ENCODE measurements around the gene TRAPPC8.

DNA sequence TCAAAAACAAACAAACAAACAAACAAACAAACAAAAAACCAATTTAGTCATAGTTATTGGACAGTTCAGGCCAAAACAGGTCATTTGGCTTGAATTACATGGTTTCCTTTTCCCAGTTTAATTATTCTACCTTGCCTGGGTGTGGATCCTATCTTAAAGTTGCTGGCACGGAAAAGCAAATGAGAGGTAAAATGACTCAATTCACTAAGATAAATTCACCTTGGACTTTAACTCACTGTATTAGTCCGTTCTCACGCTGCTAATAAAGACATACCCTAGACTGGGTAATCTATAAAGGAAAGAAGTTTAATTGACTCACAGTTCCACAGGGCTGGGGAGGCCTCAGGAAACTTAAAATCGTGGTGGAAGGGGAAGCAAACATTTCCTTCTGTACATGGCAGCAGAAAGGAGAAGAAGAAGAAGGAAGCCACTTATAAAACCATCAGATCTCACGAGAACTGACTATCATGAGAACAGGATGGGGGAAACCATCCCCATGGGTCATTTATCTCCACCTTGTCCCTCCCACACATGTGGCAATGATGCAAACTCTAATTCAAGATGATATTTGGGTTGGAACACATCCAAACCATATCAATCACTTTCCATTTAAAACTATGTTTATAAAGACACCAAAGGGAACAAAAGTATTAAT lies 22.5 kb upstream of the TRAPPC8 start:
- TF ChIP-seq CTCF (IDR thresholded peaks at IDR 0.05), result no peak
- TF ChIP-seq EP300 (IDR thresholded peaks at IDR 0.05), result no peak

Data from esophagus muscularis mucosa (tissue), 3 donors.